ENCODE measurements around the gene TRPT1. TPM values are rescaled to one million over a fixed set of nuclear protein-coding genes. Genes with fewer than 3 reads are reported as not detected.
A peak's percentile ranks its signal among the peaks of the same experiment; 100 is the strongest.

The TRPT1 gene
- total RNA-seq, 1 donor from 2014 or later: 29.4 TPM

- Mint-ChIP-seq H3K4me3 (ENCODE audit: unreplicated experiment) (peak overlapping the region; percentile 85), H3K4me1 (ENCODE audit: low read depth, unreplicated experiment) (peaks cover 7% of the 10 kb centered on the region), H3K27me3 (ENCODE audit: low read depth, unreplicated experiment) (no peaks in the 10 kb centered on the region), H3K36me3 (ENCODE audit: low read depth, unreplicated experiment) (no peaks in the 10 kb centered on the region), H3K27ac (ENCODE audit: unreplicated experiment) (no peak overlapping the region), H3K9me3 (ENCODE audit: unreplicated experiment) (no peaks in the 10 kb centered on the region)
- H3K36me3 ChIP-seq (ENCODE audit: insufficient read depth, low read length): no peaks in the 10 kb centered on the region
- H3K9ac ChIP-seq (ENCODE audit: low read length): no peak overlapping the region
- no peak for DNase-seq (ENCODE audit: low read depth)
- TF ChIP-seq CTCF (IDR thresholded peaks at IDR 0.05; ENCODE audit: insufficient read depth, low read depth, low read length): no peak
- TF ChIP-seq EZH2 (IDR thresholded peaks at IDR 0.05; ENCODE audit: insufficient read depth, low read length): no peak
- H3K4me2 ChIP-seq (ENCODE audit: low read length): no peak overlapping the region
- H3K79me2 ChIP-seq (ENCODE audit: insufficient read depth, low read length): peaks cover 15% of the 10 kb centered on the region
- no peaks in the 10 kb centered on the region for H3K9me3 ChIP-seq (ENCODE audit: insufficient read depth, low read depth, low read length)
- no peak overlapping the region for H3K27ac ChIP-seq (ENCODE audit: low read depth, low read length)
- no peak for FAIRE-seq
- no peaks in the 10 kb centered on the region for H3K27me3 ChIP-seq (ENCODE audit: insufficient read depth, low read length)
- peaks cover 12% of the 10 kb centered on the region for H4K20me1 ChIP-seq (ENCODE audit: insufficient read depth, low read length)
- H2AFZ ChIP-seq (ENCODE audit: low read depth, low read length): no peak overlapping the region
- H3K4me1 ChIP-seq (ENCODE audit: insufficient read depth, low read length): peaks cover 23% of the 10 kb centered on the region
- no peak overlapping the region for H3K4me3 ChIP-seq (ENCODE audit: insufficient read depth, low read depth, low read length)
These were observed 6.4 kb upstream of the TRPT1 start for GRCh38 chr11:64232182-64232966.

- Histone ChIP-seq H3K9ac (ENCODE audit: low read length) (no peak overlapping the region), H3K79me2 (ENCODE audit: insufficient read depth, low read length) (peaks cover 24% of the 10 kb centered on the region), H3K27me3 (ENCODE audit: insufficient read depth, low read length) (no peaks in the 10 kb centered on the region), H3K4me1 (ENCODE audit: insufficient read depth, low read length) (peaks cover 31% of the 10 kb centered on the region), H3K36me3 (ENCODE audit: insufficient read depth, low read length) (no peaks in the 10 kb centered on the region), H3K4me2 (ENCODE audit: low read length) (peak overlapping the region; percentile 100), H3K27ac (ENCODE audit: low read depth, low read length) (no peak overlapping the region), H4K20me1 (ENCODE audit: insufficient read depth, low read length) (peaks cover 14% of the 10 kb centered on the region), H3K9me3 (ENCODE audit: insufficient read depth, low read depth, low read length) (no peaks in the 10 kb centered on the region), H3K4me3 (ENCODE audit: insufficient read depth, low read depth, low read length) (no peak overlapping the region), H2AFZ (ENCODE audit: low read depth, low read length) (no peak overlapping the region)
- no peak for FAIRE-seq
- DNase-seq (ENCODE audit: low read depth): no peak
- no peaks in the 10 kb centered on the region for H3K27me3 Mint-ChIP-seq (ENCODE audit: low read depth, unreplicated experiment)
- no peaks in the 10 kb centered on the region for H3K9me3 Mint-ChIP-seq (ENCODE audit: unreplicated experiment)
- H3K36me3 Mint-ChIP-seq (ENCODE audit: low read depth, unreplicated experiment): no peaks in the 10 kb centered on the region
- peaks cover 10% of the 10 kb centered on the region for H3K4me1 Mint-ChIP-seq (ENCODE audit: low read depth, unreplicated experiment)
- TF ChIP-seq CTCF (IDR thresholded peaks at IDR 0.05; ENCODE audit: insufficient read depth, low read depth, low read length) (no peak), EZH2 (IDR thresholded peaks at IDR 0.05; ENCODE audit: insufficient read depth, low read length) (no peak)
- no peak overlapping the region for H3K27ac Mint-ChIP-seq (ENCODE audit: unreplicated experiment)
- peak overlapping the region; percentile 85 for H3K4me3 Mint-ChIP-seq (ENCODE audit: unreplicated experiment)
These were observed 5.6 kb upstream of the TRPT1 start for GRCh38 chr11:64231546-64231945.

- DNase-seq (ENCODE audit: low read depth): no peak
- Histone ChIP-seq H3K27me3 (ENCODE audit: insufficient read depth, low read length) (no peaks in the 10 kb centered on the region), H3K4me1 (ENCODE audit: insufficient read depth, low read length) (peaks cover 33% of the 10 kb centered on the region), H3K27ac (ENCODE audit: low read depth, low read length) (no peak overlapping the region), H3K79me2 (ENCODE audit: insufficient read depth, low read length) (peaks cover 27% of the 10 kb centered on the region), H4K20me1 (ENCODE audit: insufficient read depth, low read length) (peaks cover 12% of the 10 kb centered on the region), H2AFZ (ENCODE audit: low read depth, low read length) (peak overlapping the region; percentile 84), H3K4me3 (ENCODE audit: insufficient read depth, low read depth, low read length) (peak overlapping the region; percentile 74), H3K36me3 (ENCODE audit: insufficient read depth, low read length) (no peaks in the 10 kb centered on the region), H3K9me3 (ENCODE audit: insufficient read depth, low read depth, low read length) (no peaks in the 10 kb centered on the region), H3K4me2 (ENCODE audit: low read length) (peak overlapping the region; percentile 100), H3K9ac (ENCODE audit: low read length) (peak overlapping the region; percentile 85)
- peak overlapping the region; percentile 34 for H3K27ac Mint-ChIP-seq (ENCODE audit: unreplicated experiment)
- peak overlapping the region; percentile 85 for H3K4me3 Mint-ChIP-seq (ENCODE audit: unreplicated experiment)
- no peaks in the 10 kb centered on the region for H3K36me3 Mint-ChIP-seq (ENCODE audit: low read depth, unreplicated experiment)
- peaks cover 10% of the 10 kb centered on the region for H3K4me1 Mint-ChIP-seq (ENCODE audit: low read depth, unreplicated experiment)
- no peaks in the 10 kb centered on the region for H3K9me3 Mint-ChIP-seq (ENCODE audit: unreplicated experiment)
- FAIRE-seq: no peak
- no peaks in the 10 kb centered on the region for H3K27me3 Mint-ChIP-seq (ENCODE audit: low read depth, unreplicated experiment)
- no peak for TF ChIP-seq CTCF (IDR thresholded peaks at IDR 0.05; ENCODE audit: insufficient read depth, low read depth, low read length)
- no peak for TF ChIP-seq EZH2 (IDR thresholded peaks at IDR 0.05; ENCODE audit: insufficient read depth, low read length)
These were observed 5.0 kb upstream of the TRPT1 start for GRCh38 chr11:64230985-64231365.
